Neuronal stem cell (in vitro differentiated cells): ENCODE data around the gene APOBR.
A peak's percentile ranks its signal among the peaks of the same experiment; 100 is the strongest.
"Not testable (repeated sequence)": the region's sequence is repeated elsewhere in the genome, so short reads cannot be mapped to it uniquely, and the experiment has no call there.

Source experiments
- DNase-seq: peaks from one replicate; pipeline ENCODE4 v3.0.0-alpha.2; 2013; ENCODE audit warnings: low spot score
- H2AFZ ChIP-seq: one replicate; pipeline ENCODE4 v1.6.1; 2013; ENCODE audit warnings: mild to moderate bottlenecking, low read length, inconsistent platforms
- H2AK5ac ChIP-seq: 2 replicates; pipeline ENCODE4 v1.6.1; 2013; ENCODE audit warnings: low read depth, mild to moderate bottlenecking, inconsistent platforms, low read length, moderate library complexity, mixed read lengths
- H2BK120ac ChIP-seq: 2 replicates; pipeline ENCODE4 v1.6.1; 2013; ENCODE audit warnings: low read depth, mild to moderate bottlenecking, inconsistent platforms, low read length, moderate library complexity, mixed read lengths
- H2BK12ac ChIP-seq: one replicate; pipeline ENCODE4 v1.6.1; 2013; ENCODE audit warnings: low read length, inconsistent platforms
- H2BK15ac ChIP-seq: 2 replicates; pipeline ENCODE4 v1.6.1; 2013; ENCODE audit warnings: mild to moderate bottlenecking, low read length, inconsistent platforms, mixed read lengths
- H2BK5ac ChIP-seq: one replicate; pipeline ENCODE4 v1.6.1; 2013; ENCODE audit warnings: inconsistent platforms, mild to moderate bottlenecking, low read length, moderate library complexity
- H3K14ac ChIP-seq: one replicate; pipeline ENCODE4 v1.6.1; 2013; ENCODE audit warnings: low read length, inconsistent platforms
- H3K18ac ChIP-seq: 2 replicates; pipeline ENCODE4 v1.6.1; 2013; ENCODE audit warnings: low read length, inconsistent platforms
- H3K23ac ChIP-seq: 2 replicates; pipeline ENCODE4 v1.6.1; 2013; ENCODE audit warnings: low read depth, mild to moderate bottlenecking, mixed read lengths, low read length, inconsistent platforms; ENCODE audit not compliant: poor library complexity
- H3K27ac ChIP-seq: replicated peaks from 3 replicates; pipeline ENCODE4 v1.5.1; 2013; ENCODE audit warnings: low read length, inconsistent platforms
- H3K27me3 ChIP-seq, 3 experiments: 2 replicates each; pipeline ENCODE4 v1.6.1; 2013; ENCODE audit warnings: low read length in 3 of 3, mild to moderate bottlenecking in 2 of 3, inconsistent platforms in 1 of 3, low read depth in 1 of 3, mixed read lengths in 1 of 3, moderate library complexity in 1 of 3; ENCODE audit not compliant: control insufficient read depth in 3 of 3, insufficient read depth in 3 of 3
- H3K36me3 ChIP-seq, 2 donors: replicated peaks in 1 of 2; 2 replicates each; pipeline ENCODE4 v1.6.1; 2013; ENCODE audit warnings: low read length in 2 of 2; ENCODE audit not compliant: control insufficient read depth in 2 of 2, insufficient read depth in 2 of 2
- H3K4ac ChIP-seq: 2 replicates; pipeline ENCODE4 v1.6.1; 2013; ENCODE audit warnings: inconsistent platforms, mild to moderate bottlenecking, low read length, moderate library complexity
- H3K4me1 ChIP-seq, 2 donors: 1 replicate in 1 of 2; 2 replicates in 1 of 2; pipeline ENCODE4 v1.6.1; 2013; ENCODE audit warnings: low read length in 2 of 2, low read depth in 1 of 2; ENCODE audit not compliant: control insufficient read depth in 2 of 2, insufficient read depth in 1 of 2
- H3K4me2 ChIP-seq: one replicate; pipeline ENCODE4 v1.6.1; 2013; ENCODE audit warnings: mild to moderate bottlenecking, low read length, inconsistent platforms; ENCODE audit not compliant: insufficient read depth, poor library complexity, severe bottlenecking
- H3K4me3 ChIP-seq, 2 donors: 2 replicates each; pipeline ENCODE4 v1.5.1; 2013; ENCODE audit warnings: low read length in 2 of 2, mild to moderate bottlenecking in 2 of 2, inconsistent platforms in 1 of 2, moderate library complexity in 1 of 2
- H3K79me1 ChIP-seq: one replicate; pipeline ENCODE4 v1.6.1; 2013; ENCODE audit warnings: low read depth, mild to moderate bottlenecking, inconsistent platforms, low read length, moderate library complexity
- H3K9ac ChIP-seq: one replicate; pipeline ENCODE4 v1.6.1; 2013; ENCODE audit warnings: mild to moderate bottlenecking, low read depth, low read length, inconsistent platforms; ENCODE audit not compliant: poor library complexity
- H3K9me3 ChIP-seq, 2 donors: replicated peaks in 1 of 2; 2 replicates each; pipeline versions ENCODE3 to v1.6.1; 2013; ENCODE audit warnings: low read length in 2 of 2, mild to moderate bottlenecking in 2 of 2, inconsistent platforms in 1 of 2, low read depth in 1 of 2, mixed read lengths in 1 of 2, moderate library complexity in 1 of 2; ENCODE audit not compliant: control insufficient read depth in 2 of 2, insufficient read depth in 1 of 2
- H4K8ac ChIP-seq: one replicate; pipeline ENCODE4 v1.6.1; 2013; ENCODE audit warnings: low read depth, mild to moderate bottlenecking, inconsistent platforms, low read length, moderate library complexity
- H4K91ac ChIP-seq: one replicate; pipeline ENCODE4 v1.6.1; 2013; ENCODE audit warnings: low read length, low read depth, mild to moderate bottlenecking, inconsistent platforms; ENCODE audit not compliant: poor library complexity
- WGBS, 2 donors: extraction: QIAGEN DNeasy Blood & Tissue Kit; methylation state at CpG; one replicate each; pipeline ENCODE4 v1.1.7; 2013; ENCODE audit warnings: missing lambda C conversion rate in 2 of 2, mixed read lengths in 1 of 2; ENCODE audit not compliant: insufficient read length in 2 of 2, insufficient replicate concordance in 1 of 2; ENCODE audit errors: extremely low coverage in 2 of 2; 5-methylcytosine and 5-hydroxymethylcytosine counted together

The APOBR gene

GRCh38 chr16:28482026-28482425 lies 12.4 kb upstream of the APOBR start:
- Histone ChIP-seq H3K27me3 (no peaks in the 10 kb centered on the region), H3K9me3 (no peaks in the 10 kb centered on the region), H3K4me2 (no peak overlapping the region), H3K9ac (no peak overlapping the region), H2AFZ (no peak overlapping the region), H2BK12ac (no peak overlapping the region), H3K4me3 (peak overlapping the region in 1 of 2 donors; percentile 4), H3K27ac (no peak overlapping the region), H4K8ac (peak overlapping the region; percentile 82), H3K36me3 (peaks cover 14 to 46% of the 10 kb centered on the region in 2 donors), H3K18ac (no peak overlapping the region), H2BK120ac (no peak overlapping the region), H3K4me1 (no peaks in the 10 kb centered on the region), H3K4ac (no peak overlapping the region), H2BK15ac (no peak overlapping the region), H3K23ac (peak overlapping the region; percentile 80), H2AK5ac (no peak overlapping the region), H4K91ac (no peak overlapping the region), H3K79me1 (no peaks in the 10 kb centered on the region), H2BK5ac (no peak overlapping the region), H3K14ac (no peak overlapping the region)
- DNase-seq = no peak
- WGBS, 2 donors = no CpG with 5 or more reads among the region's 13 CpGs

- not testable (repeated sequence) for DNase-seq, H2AFZ ChIP-seq, H3K4ac ChIP-seq, H3K79me1 ChIP-seq, H3K18ac ChIP-seq, H2BK15ac ChIP-seq, H3K9ac ChIP-seq, H4K91ac ChIP-seq, H4K8ac ChIP-seq, H2BK5ac ChIP-seq, H3K23ac ChIP-seq, H2BK12ac ChIP-seq, H3K4me1 ChIP-seq, H3K9me3 ChIP-seq, H3K27ac ChIP-seq, H3K27me3 ChIP-seq, H2AK5ac ChIP-seq, H3K14ac ChIP-seq, H2BK120ac ChIP-seq, H3K4me3 ChIP-seq, H3K4me2 ChIP-seq
- WGBS, 2 donors = no CpG with 5 or more reads among the region's 5 CpGs
- H3K36me3 ChIP-seq = peaks cover 16 to 46% of the 10 kb centered on the region in 2 donors
These were observed 11.1 kb upstream of the APOBR start for GRCh38 chr16:28483361-28483760.

GRCh38 chr16:28486266-28486665 lies 8.2 kb upstream of the APOBR start:
- H3K18ac ChIP-seq = no peak overlapping the region
- H3K4me3 ChIP-seq = no peak overlapping the region
- H4K8ac ChIP-seq = no peak overlapping the region
- peaks cover 17 to 44% of the 10 kb centered on the region in 2 donors for H3K36me3 ChIP-seq
- no peak overlapping the region for H2AFZ ChIP-seq
- no peak overlapping the region for H2AK5ac ChIP-seq
- no peak overlapping the region for H3K4ac ChIP-seq
- no peak overlapping the region for H2BK5ac ChIP-seq
- H3K23ac ChIP-seq = no peak overlapping the region
- H3K4me2 ChIP-seq = no peak overlapping the region
- DNase-seq = no peak
- H3K9me3 ChIP-seq = no peaks in the 10 kb centered on the region
- H3K9ac ChIP-seq = peak overlapping the region; percentile 60
- H3K79me1 ChIP-seq = no peaks in the 10 kb centered on the region
- no peak overlapping the region for H3K27ac ChIP-seq
- H2BK12ac ChIP-seq = no peak overlapping the region
- H3K27me3 ChIP-seq = no peaks in the 10 kb centered on the region
- H2BK15ac ChIP-seq = no peak overlapping the region
- no CpG with 5 or more reads among the region's 5 CpGs for WGBS, 2 donors
- no peak overlapping the region for H2BK120ac ChIP-seq
- no peak overlapping the region for H3K14ac ChIP-seq
- no peaks in the 10 kb centered on the region for H3K4me1 ChIP-seq
- no peak overlapping the region for H4K91ac ChIP-seq

GRCh38 chr16:28491230-28491969 lies 3.0 kb upstream of the APOBR start:
- Histone ChIP-seq H3K4me1 (no peaks in the 10 kb centered on the region), H3K79me1 (no peaks in the 10 kb centered on the region), H3K9me3 (no peaks in the 10 kb centered on the region), H3K23ac (peak overlapping the region; percentile 39), H3K27me3 (peaks cover 0 to 16% (median 0%) of the 10 kb centered on the region in 3 experiments), H3K4ac (no peak overlapping the region), H4K8ac (no peak overlapping the region), H3K4me2 (peak overlapping the region; percentile 95), H3K4me3 (peak overlapping the region; percentile 88 to 90), H2BK5ac (peak overlapping the region; percentile 2), H4K91ac (no peak overlapping the region), H2AFZ (peak overlapping the region; percentile 95), H3K9ac (peak overlapping the region; percentile 91), H3K36me3 (peaks cover 9 to 20% of the 10 kb centered on the region in 2 donors), H3K18ac (peak overlapping the region; percentile 68), H3K14ac (no peak overlapping the region), H2BK120ac (no peak overlapping the region), H3K27ac (no peak overlapping the region), H2AK5ac (peak overlapping the region; percentile 16), H2BK15ac (no peak overlapping the region), H2BK12ac (no peak overlapping the region)
- DNase-seq = peak; percentile 14
- WGBS, 2 donors = no CpG with 5 or more reads among the region's 42 CpGs
